K562 (cell line): Measurements from ENCODE around the gene ARHGAP15. TPM values are rescaled to one million over a fixed set of nuclear protein-coding genes. Genes with fewer than 3 reads are reported as not detected.

Experiments used
- ARID4B ChIP-seq: sonication (generic); formaldehyde crosslinking; IDR thresholded peaks from 2 replicates; pipeline ENCODE4 v1.8.0; 2022; ENCODE audit warnings: mild to moderate bottlenecking, missing genetic modification reagents
- CREB3L1 ChIP-seq: fragments of 450-650 bp; IDR thresholded peaks from 2 replicates; pipeline ENCODE4 v1.6.1; 2014; ENCODE audit warnings: low read depth, mild to moderate bottlenecking, moderate library complexity, borderline replicate concordance
- CREB5 ChIP-seq: fragments of 250-450 bp; sonication (Bioruptor Pico); IDR thresholded peaks from 2 replicates; pipeline ENCODE4 v1.5.0; 2020; ENCODE audit warnings: mild to moderate bottlenecking
- FOXA3 ChIP-seq, 2 experiments: fragments of 450-650 bp in 1 of 2; sonication (generic) in 1 of 2; formaldehyde crosslinking; IDR thresholded peaks in 1 of 2; conservative IDR thresholded peaks in 1 of 2; 2 replicates each; pipeline versions ENCODE4 v1.4.0 to v1.8.0; 2020 to 2022; ENCODE audit warnings: mild to moderate bottlenecking in 2 of 2, missing genetic modification reagents in 1 of 2
- NR3C1 ChIP-seq: sonication (generic); formaldehyde crosslinking; IDR thresholded peaks from 2 replicates; pipeline ENCODE4 v1.8.1; 2022; ENCODE audit warnings: missing genetic modification reagents
- PPARD ChIP-seq: fragments of 250-450 bp; sonication (Bioruptor Pico); IDR thresholded peaks from 2 replicates; pipeline ENCODE4 v1.8.0; 2022; ENCODE audit warnings: inconsistent platforms, mild to moderate bottlenecking, moderate library complexity
- SIN3B ChIP-seq: fragments of 450-650 bp; IDR thresholded peaks from 2 replicates; pipeline ENCODE4 v1.6.1; 2017; ENCODE audit warnings: low read depth, mild to moderate bottlenecking, moderate library complexity
- SP1 ChIP-seq: sonication (generic); formaldehyde crosslinking; IDR thresholded peaks from 2 replicates; pipeline ENCODE4 v1.8.1; 2022; ENCODE audit warnings: mild to moderate bottlenecking, missing genetic modification reagents
- polyA plus RNA-seq, 8 experiments: library from polyadenylated mRNA; depleted of rRNA in 4 of 8; stranded (reverse) in 5 of 8; unstranded in 3 of 8; fragments of >200 nt; fragmentation: Nextera tagmentation in 2 of 8; fragmentation: Illumina TruSeq in 1 of 8; extraction: Ambion mirVana in 2 of 8; extraction: Trizol in 1 of 8; gene quantifications; 2 replicates each; pipeline versions ENCODE4 v1.2.1 to v1.2.3, GENCODE V29; 2011 to 2014; ENCODE audit warnings: inconsistent platforms in 1 of 8, missing spikeins in 1 of 8
- total RNA-seq, 7 experiments: library from RNA; depleted of rRNA in 6 of 7; stranded (reverse); fragments of >200 nt in 6 of 7; fragmentation: Illumina TruSeq in 2 of 7; extraction: Trizol in 2 of 7; gene quantifications; 2 replicates each; pipeline versions ENCODE4 v1.2.1 to v1.2.3, GENCODE V29; 2011 to 2021; ENCODE audit warnings: low replicate concordance in 1 of 7
- TF ChIP-seq, protein P1 (sequence below): fragments of 250-450 bp; sonication (Bioruptor Pico); IDR thresholded peaks from 2 replicates; pipeline ENCODE4 v1.5.1; 2021; ENCODE audit warnings: mild to moderate bottlenecking
- TF ChIP-seq, protein P2 (sequence below), 2 experiments: fragments of 450-650 bp in 1 of 2; sonication (generic) in 1 of 2; formaldehyde crosslinking; conservative IDR thresholded peaks; 2 replicates each; pipeline versions ENCODE4 v1.4.0 to v1.8.1; 2020 to 2022; ENCODE audit warnings: mild to moderate bottlenecking in 1 of 2, missing genetic modification reagents in 1 of 2
- TF ChIP-seq, protein P3 (sequence below), 3 experiments: fragments of 200-800 bp in 1 of 3; sonication (Bioruptor generic) in 1 of 3; sonication (generic) in 1 of 3; formaldehyde crosslinking in 1 of 3; IDR thresholded peaks; 2 replicates each; pipeline versions ENCODE4 v1.6.1 to v1.8.0; 2016 to 2022; ENCODE audit warnings: mild to moderate bottlenecking in 2 of 3, missing compliant biosample characterization in 2 of 3, missing genetic modification characterization in 2 of 3, missing genetic modification reagents in 1 of 3

The ARHGAP15 gene
- total and polyA plus RNA-seq, 9 of the 15 experiments (the other 6 are each of a cell fraction or from before 2014, with no cell fraction given): 1.5 to 17.9 (median 7.9) TPM

DNA sequence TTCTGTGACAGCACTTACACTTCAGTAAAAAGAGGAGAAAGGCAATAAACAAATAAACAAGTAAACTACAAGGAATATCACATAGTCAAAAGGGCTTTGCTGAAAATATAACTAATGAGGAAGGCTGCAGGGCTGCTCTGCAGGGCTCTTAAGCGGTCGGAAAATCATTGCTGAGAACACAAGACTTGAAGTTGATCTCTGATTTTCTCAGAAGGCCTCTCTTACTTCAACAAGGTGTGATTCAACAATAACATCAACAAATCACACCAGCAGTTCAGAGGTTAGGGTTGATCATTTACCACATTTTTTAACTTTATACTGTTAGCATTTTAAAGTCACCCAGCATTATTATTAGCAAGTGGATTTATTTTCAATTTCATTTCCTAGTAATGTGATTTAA is 215.6 kb downstream of the ARHGAP15 start (continued):
- TF ChIP-seq, protein P1, sequence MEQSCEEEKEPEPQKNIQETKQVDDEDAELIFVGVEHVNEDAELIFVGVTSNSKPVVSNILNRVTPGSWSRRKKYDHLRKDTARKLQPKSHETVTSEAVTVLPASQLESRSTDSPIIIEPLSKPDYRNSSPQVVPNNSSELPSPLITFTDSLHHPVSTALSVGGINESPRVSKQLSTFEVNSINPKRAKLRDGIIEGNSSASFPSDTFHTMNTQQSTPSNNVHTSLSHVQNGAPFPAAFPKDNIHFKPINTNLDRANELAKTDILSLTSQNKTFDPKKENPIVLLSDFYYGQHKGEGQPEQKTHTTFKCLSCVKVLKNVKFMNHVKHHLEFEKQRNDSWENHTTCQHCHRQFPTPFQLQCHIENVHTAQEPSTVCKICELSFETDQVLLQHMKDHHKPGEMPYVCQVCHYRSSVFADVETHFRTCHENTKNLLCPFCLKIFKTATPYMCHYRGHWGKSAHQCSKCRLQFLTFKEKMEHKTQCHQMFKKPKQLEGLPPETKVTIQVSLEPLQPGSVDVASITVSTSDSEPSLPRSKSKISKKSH (CRISPR knock-in tag): no peak
- TF ChIP-seq, protein P2, sequence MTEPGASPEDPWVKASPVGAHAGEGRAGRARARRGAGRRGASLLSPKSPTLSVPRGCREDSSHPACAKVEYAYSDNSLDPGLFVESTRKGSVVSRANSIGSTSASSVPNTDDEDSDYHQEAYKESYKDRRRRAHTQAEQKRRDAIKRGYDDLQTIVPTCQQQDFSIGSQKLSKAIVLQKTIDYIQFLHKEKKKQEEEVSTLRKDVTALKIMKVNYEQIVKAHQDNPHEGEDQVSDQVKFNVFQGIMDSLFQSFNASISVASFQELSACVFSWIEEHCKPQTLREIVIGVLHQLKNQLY (CRISPR knock-in tag; conservative IDR thresholded peaks at IDR 0.05): no peak
- TF ChIP-seq PPARD (CRISPR knock-in tag) (no peak), CREB5 (CRISPR knock-in tag) (no peak), CREB3L1 (no peak), FOXA3 (CRISPR knock-in tag; conservative IDR thresholded peaks at IDR 0.05 in 1 of 2, IDR thresholded peaks at IDR 0.05 in 1 of 2) (no peak), NR3C1 (CRISPR knock-in tag) (no peak), SP1 (CRISPR knock-in tag) (no peak), SIN3B (no peak), ARID4B (no peak)
- TF ChIP-seq, protein P3, sequence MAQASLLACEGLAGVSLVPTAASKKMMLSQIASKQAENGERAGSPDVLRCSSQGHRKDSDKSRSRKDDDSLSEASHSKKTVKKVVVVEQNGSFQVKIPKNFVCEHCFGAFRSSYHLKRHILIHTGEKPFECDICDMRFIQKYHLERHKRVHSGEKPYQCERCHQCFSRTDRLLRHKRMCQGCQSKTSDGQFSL (CRISPR knock-in tag; IDR thresholded peaks at IDR 0.05): no peak
- TF ChIP-seq, protein P3 (tag; IDR thresholded peaks at IDR 0.05): no peak
